Adrenal gland (tissue), 5 donors: ENCODE results near the gene ZNF558.

Source experiments
- POLR2A ChIP-seq, 2 donors: fragments of 450-650 bp; IDR thresholded peaks; one replicate each; pipeline ENCODE4 v1.6.1; 2017; ENCODE audit warnings: antibody characterized with exemption in 2 of 2, mild to moderate bottlenecking in 2 of 2, moderate library complexity in 1 of 2
- TF ChIP-seq, protein P1 (sequence below), 6 experiments: fragments of 450-650 bp in 4 of 6; fragments of 200-600 bp in 2 of 6; sonication (generic) in 1 of 6; IDR thresholded peaks; 1 replicate in 5 of 6; 2 replicates in 1 of 6; pipeline versions ENCODE4 v1.5.1 to v1.8.0; 2016 to 2021; ENCODE audit warnings: antibody characterized with exemption in 6 of 6, mild to moderate bottlenecking in 2 of 6, moderate library complexity in 1 of 6
- donor health status: DM: no; HTN: no; CAD: no.

DNA sequence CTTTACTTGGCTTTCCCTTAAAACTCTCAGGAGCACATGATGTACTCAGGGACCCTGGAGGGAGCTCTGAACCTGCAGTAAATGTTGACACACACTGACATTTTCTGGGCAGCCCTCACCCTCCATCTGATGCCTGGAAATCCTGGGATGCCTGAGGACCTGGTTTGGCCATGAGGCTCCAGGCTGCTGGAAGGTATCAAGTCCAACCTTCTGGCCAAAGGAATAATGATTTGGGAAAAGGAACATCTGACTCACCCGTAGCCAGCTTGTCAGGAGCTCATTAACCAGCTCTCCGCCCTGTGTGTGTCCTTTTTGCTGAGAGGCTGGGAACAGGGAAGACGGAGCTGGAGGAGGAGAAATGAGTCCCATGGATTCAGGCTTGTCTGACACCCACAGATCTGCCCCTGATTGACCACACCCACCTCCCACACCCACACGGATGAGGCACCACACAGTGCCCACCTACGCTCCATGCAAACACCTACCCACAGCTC is 10.3 kb downstream of the ZNF558 start:
- TF ChIP-seq, protein P1, sequence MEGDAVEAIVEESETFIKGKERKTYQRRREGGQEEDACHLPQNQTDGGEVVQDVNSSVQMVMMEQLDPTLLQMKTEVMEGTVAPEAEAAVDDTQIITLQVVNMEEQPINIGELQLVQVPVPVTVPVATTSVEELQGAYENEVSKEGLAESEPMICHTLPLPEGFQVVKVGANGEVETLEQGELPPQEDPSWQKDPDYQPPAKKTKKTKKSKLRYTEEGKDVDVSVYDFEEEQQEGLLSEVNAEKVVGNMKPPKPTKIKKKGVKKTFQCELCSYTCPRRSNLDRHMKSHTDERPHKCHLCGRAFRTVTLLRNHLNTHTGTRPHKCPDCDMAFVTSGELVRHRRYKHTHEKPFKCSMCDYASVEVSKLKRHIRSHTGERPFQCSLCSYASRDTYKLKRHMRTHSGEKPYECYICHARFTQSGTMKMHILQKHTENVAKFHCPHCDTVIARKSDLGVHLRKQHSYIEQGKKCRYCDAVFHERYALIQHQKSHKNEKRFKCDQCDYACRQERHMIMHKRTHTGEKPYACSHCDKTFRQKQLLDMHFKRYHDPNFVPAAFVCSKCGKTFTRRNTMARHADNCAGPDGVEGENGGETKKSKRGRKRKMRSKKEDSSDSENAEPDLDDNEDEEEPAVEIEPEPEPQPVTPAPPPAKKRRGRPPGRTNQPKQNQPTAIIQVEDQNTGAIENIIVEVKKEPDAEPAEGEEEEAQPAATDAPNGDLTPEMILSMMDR (IDR thresholded peaks at IDR 0.05) = no peak
- TF ChIP-seq POLR2A (IDR thresholded peaks at IDR 0.05) = no peak
